ENCODE data around the gene CTTNBP2NL. TPM values are rescaled to one million over a fixed set of nuclear protein-coding genes. Genes with fewer than 3 reads are reported as not detected.
A peak's percentile ranks its signal among the peaks of the same experiment; 100 is the strongest.

Gene CTTNBP2NL
- total RNA-seq, 1 donor from 2014 or later, result 59.4 TPM

- H3K27me3 ChIP-seq, result no peaks in the 10 kb centered on the region
- intact Hi-C loops (cut with DNase I), result no loop called here
- DNase-seq (peak; percentile 88), ATAC-seq (peak; percentile 85)
- no peak overlapping the region for H3K4me3 ChIP-seq
- no peaks in the 10 kb centered on the region for H3K36me3 ChIP-seq
- peak; percentile 80 for TF ChIP-seq CTCF (IDR thresholded peaks at IDR 0.05)
- H3K9me3 ChIP-seq, result no peaks in the 10 kb centered on the region
- H3K27ac ChIP-seq, result peak overlapping the region; percentile 91
- H3K4me1 ChIP-seq, result peaks cover 28% of the 10 kb centered on the region
These were observed 37.1 kb upstream of the CTTNBP2NL start for GRCh38 chr1:112358798-112359408.

- Histone ChIP-seq H3K27ac (peak overlapping the region; percentile 91), H3K9me3 (no peaks in the 10 kb centered on the region), H3K36me3 (no peaks in the 10 kb centered on the region), H3K27me3 (no peaks in the 10 kb centered on the region), H3K4me3 (peak overlapping the region; percentile 25), H3K4me1 (peaks cover 28% of the 10 kb centered on the region)
- intact Hi-C loops (cut with DNase I), result no loop called here
- TF ChIP-seq CTCF (IDR thresholded peaks at IDR 0.05), result peak; percentile 29
- ATAC-seq (peak; percentile 84), DNase-seq (peak; percentile 78)
These were observed 35.9 kb upstream of the CTTNBP2NL start for GRCh38 chr1:112359961-112360767.

- Histone ChIP-seq H3K27ac (no peak overlapping the region), H3K9me3 (no peaks in the 10 kb centered on the region), H3K4me1 (peaks cover 21% of the 10 kb centered on the region), H3K4me3 (no peak overlapping the region), H3K36me3 (no peaks in the 10 kb centered on the region), H3K27me3 (no peaks in the 10 kb centered on the region)
- intact Hi-C loops (cut with DNase I), result no loop called here
- ATAC-seq (no peak), DNase-seq (no peak)
- TF ChIP-seq CTCF (IDR thresholded peaks at IDR 0.05), result no peak
These were observed 32.4 kb upstream of the CTTNBP2NL start for GRCh38 chr1:112363636-112364035.

- no peaks in the 10 kb centered on the region for H3K9me3 ChIP-seq
- intact Hi-C loops (cut with DNase I), result no loop called here
These were observed 27.8 kb upstream of the CTTNBP2NL start for GRCh38 chr1:112368198-112368597.

More at GRCh38 chr1:112368198-112368597, 27.8 kb upstream of the CTTNBP2NL start:
- no peaks in the 10 kb centered on the region for H3K36me3 ChIP-seq
- H3K4me3 ChIP-seq, result no peak overlapping the region
- H3K4me1 ChIP-seq, result no peaks in the 10 kb centered on the region
- DNase-seq (no peak), ATAC-seq (no peak)
- H3K27me3 ChIP-seq, result no peaks in the 10 kb centered on the region
- H3K27ac ChIP-seq, result no peak overlapping the region
- no peak for TF ChIP-seq CTCF (IDR thresholded peaks at IDR 0.05)

All from upper lobe of right lung (tissue), 1 donor.